GM12878 (cell line): ENCODE measurements around the gene NOTCH3.

Experiments
- BHLHE40 ChIP-seq, 2 experiments: fragments of 450-650 bp in 1 of 2; IDR thresholded peaks; 2 replicates each; pipeline ENCODE4 v1.6.1; 2011 to 2017; ENCODE audit warnings: low read depth in 2 of 2, borderline replicate concordance in 1 of 2, improper control_type of control experiment in 1 of 2, low read length in 1 of 2, mild to moderate bottlenecking in 1 of 2
- CEBPB ChIP-seq, 2 experiments: fragments of 150-350 bp in 1 of 2; IDR thresholded peaks; 2 replicates each; pipeline ENCODE4 v1.6.1; 2012 to 2014; ENCODE audit warnings: low read depth in 2 of 2, low read length in 2 of 2, borderline replicate concordance in 1 of 2, inconsistent platforms in 1 of 2
- FOS ChIP-seq: IDR thresholded peaks from 3 replicates; pipeline ENCODE4 v1.6.1; 2011; ENCODE audit warnings: borderline replicate concordance; ENCODE audit not compliant: insufficient read length; ENCODE audit errors: extremely low read depth
- KAT2A ChIP-seq: conservative IDR thresholded peaks from 2 replicates; pipeline ENCODE4 v1.6.1; 2011; ENCODE audit warnings: low read depth, low read length; ENCODE audit not compliant: control insufficient read depth
- NFIC ChIP-seq: IDR thresholded peaks from 2 replicates; pipeline ENCODE4 v1.6.1; 2012; ENCODE audit warnings: low read depth, mild to moderate bottlenecking, inconsistent platforms, low read length, moderate library complexity
- NRF1 ChIP-seq: conservative IDR thresholded peaks from 2 replicates; pipeline ENCODE4 v1.6.1; 2011; ENCODE audit warnings: mild to moderate bottlenecking, low read depth, low read length, improper control_type of control experiment
- SIX5 ChIP-seq: IDR thresholded peaks from 2 replicates; pipeline ENCODE4 v1.6.1; 2011; ENCODE audit warnings: mild to moderate bottlenecking, low read depth, low read length, moderate library complexity; ENCODE audit not compliant: severe bottlenecking
- TF ChIP-seq, protein P1 (sequence below): IDR thresholded peaks from 2 replicates; pipeline ENCODE4 v1.6.1; 2011; ENCODE audit warnings: borderline replicate concordance, low read depth, mild to moderate bottlenecking, moderate library complexity, mixed read lengths, low read length; ENCODE audit not compliant: insufficient read depth; ENCODE audit errors: extremely low read length
- TF ChIP-seq, protein P2 (sequence below): IDR thresholded peaks from 2 replicates; pipeline ENCODE4 v1.6.1; 2011; ENCODE audit warnings: low read depth, mild to moderate bottlenecking, low read length, moderate library complexity, borderline replicate concordance; ENCODE audit errors: extremely low read depth
- TF ChIP-seq, protein P3 (sequence below), 3 experiments: IDR thresholded peaks in 2 of 3; conservative IDR thresholded peaks in 1 of 3; 2 replicates each; pipeline ENCODE4 v1.5.1; 2011; ENCODE audit warnings: low read depth in 3 of 3, low read length in 3 of 3, mild to moderate bottlenecking in 3 of 3, control low read depth in 2 of 3, moderate library complexity in 2 of 3, inconsistent platforms in 1 of 3, mixed read lengths in 1 of 3; ENCODE audit not compliant: control insufficient read depth in 2 of 3, insufficient read depth in 1 of 3; ENCODE audit errors: extremely low read depth in 1 of 3

DNA sequence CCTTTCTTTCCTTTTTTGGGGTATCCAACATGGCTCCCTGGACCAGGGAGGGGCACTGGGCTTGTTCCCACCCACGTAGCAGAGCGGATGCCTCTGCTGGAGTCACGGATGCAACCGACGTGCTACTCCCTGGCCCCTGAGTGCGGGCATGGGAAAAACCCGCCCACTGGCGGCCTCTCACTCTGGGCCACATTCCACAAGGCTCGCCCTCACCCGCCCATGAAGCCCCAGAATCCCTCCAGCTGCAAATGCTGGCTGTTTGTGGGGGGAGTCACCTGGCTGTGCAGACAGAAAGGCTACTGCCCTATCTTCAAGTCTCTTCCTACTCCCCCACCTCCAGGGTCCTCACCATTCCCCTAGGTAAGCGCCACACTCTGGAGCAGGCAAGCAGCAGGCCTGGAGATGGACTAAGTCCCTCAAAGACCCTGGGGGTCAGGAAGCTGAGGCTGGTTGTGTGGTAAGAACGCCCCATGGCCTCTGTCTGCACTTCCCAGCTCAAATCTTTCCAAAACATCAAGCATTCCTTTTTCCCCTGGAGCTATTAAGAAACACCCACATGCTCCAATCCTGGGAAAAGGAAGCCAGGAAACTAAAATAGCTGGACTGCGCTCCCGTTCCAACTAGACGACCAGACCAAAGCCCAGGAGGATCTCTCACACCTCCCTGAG lies 49.3 kb upstream of the NOTCH3 start:
- TF ChIP-seq CEBPB (IDR thresholded peaks at IDR 0.05; ENCODE audit: borderline replicate concordance in 1 of 2, low read depth in 2 of 2, low read length in 2 of 2) (no peak), SIX5 (no peak), KAT2A (no peak), NRF1 (no peak), BHLHE40 (IDR thresholded peaks at IDR 0.05; ENCODE audit: borderline replicate concordance in 1 of 2, low read depth in 2 of 2, low read length in 1 of 2) (no peak), FOS (no peak), NFIC (no peak)
- TF ChIP-seq, protein P1, sequence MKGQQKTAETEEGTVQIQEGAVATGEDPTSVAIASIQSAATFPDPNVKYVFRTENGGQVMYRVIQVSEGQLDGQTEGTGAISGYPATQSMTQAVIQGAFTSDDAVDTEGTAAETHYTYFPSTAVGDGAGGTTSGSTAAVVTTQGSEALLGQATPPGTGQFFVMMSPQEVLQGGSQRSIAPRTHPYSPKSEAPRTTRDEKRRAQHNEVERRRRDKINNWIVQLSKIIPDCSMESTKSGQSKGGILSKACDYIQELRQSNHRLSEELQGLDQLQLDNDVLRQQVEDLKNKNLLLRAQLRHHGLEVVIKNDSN, result no peak
- TF ChIP-seq, protein P2, sequence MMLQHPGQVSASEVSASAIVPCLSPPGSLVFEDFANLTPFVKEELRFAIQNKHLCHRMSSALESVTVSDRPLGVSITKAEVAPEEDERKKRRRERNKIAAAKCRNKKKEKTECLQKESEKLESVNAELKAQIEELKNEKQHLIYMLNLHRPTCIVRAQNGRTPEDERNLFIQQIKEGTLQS, result no peak
- TF ChIP-seq, protein P3, sequence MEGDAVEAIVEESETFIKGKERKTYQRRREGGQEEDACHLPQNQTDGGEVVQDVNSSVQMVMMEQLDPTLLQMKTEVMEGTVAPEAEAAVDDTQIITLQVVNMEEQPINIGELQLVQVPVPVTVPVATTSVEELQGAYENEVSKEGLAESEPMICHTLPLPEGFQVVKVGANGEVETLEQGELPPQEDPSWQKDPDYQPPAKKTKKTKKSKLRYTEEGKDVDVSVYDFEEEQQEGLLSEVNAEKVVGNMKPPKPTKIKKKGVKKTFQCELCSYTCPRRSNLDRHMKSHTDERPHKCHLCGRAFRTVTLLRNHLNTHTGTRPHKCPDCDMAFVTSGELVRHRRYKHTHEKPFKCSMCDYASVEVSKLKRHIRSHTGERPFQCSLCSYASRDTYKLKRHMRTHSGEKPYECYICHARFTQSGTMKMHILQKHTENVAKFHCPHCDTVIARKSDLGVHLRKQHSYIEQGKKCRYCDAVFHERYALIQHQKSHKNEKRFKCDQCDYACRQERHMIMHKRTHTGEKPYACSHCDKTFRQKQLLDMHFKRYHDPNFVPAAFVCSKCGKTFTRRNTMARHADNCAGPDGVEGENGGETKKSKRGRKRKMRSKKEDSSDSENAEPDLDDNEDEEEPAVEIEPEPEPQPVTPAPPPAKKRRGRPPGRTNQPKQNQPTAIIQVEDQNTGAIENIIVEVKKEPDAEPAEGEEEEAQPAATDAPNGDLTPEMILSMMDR (IDR thresholded peaks at IDR 0.05 in 2 of 3, conservative IDR thresholded peaks at IDR 0.05 in 1 of 3; ENCODE audit: control insufficient read depth in 2 of 3, extremely low read depth in 1 of 3, insufficient read depth in 1 of 3, low read depth in 3 of 3, low read length in 3 of 3), result no peak
